ENCODE measurements around the gene RAB4A.

DNA sequence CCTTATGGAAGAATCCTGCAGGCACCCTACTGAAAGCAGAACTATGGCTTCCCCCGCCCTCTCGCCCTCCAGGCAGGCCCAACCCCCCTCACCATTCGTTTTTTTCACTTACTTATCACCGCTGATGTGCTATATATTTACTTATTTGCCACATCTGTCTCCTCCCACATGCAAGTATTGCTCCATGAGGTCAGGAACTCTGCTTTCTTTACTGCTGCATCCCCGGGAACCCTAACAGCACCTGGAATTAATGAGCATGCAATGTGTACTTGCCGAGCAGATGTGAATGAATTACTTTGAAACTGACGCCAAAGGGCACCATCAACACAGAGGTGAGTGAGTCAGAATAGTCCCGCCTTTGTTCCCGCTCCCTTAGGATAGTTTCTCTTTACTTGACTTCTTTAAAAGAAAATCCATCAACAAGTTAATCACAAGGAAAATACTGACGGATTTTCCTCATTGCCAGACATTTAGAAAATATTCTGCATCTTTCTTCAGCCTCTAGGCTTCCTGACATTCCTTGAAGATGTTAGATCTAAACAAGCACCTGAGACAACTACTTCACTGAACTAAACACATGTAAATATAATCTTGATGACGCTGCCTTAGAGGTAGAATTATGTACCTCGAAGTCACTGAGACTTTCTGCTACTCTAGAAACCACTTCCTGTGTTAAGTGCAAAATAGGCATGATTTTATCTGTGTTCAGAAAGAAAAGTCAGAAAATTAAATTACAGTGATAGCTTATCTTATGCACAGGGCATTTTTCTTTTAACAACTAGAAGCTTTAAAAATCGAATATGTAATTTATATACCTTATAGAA lies 17.5 kb upstream of the RAB4A start:
- TF ChIP-seq CTCF (IDR thresholded peaks at IDR 0.05) (no peak), ZFX (IDR thresholded peaks at IDR 0.05; ENCODE audit: borderline replicate concordance) (no peak)
